OCI-LY3 (cell line): ENCODE results near the gene FBXL3.

Experiments
- H2AFZ ChIP-seq: fragments of 200-600, 300-600 bp; shearing (Covaris generic); 2 replicates; pipeline ENCODE4 v1.6.0; 2014; ENCODE audit warnings: antibody characterized with exemption, low read depth, low read length
- H3K27ac ChIP-seq: fragments of 200-600, 300-600 bp; sonication (generic); 2 replicates; pipeline ENCODE4 v1.5.1; 2014; ENCODE audit warnings: mild to moderate bottlenecking, low read length, moderate library complexity, mixed read lengths
- H3K27me3 ChIP-seq: fragments of 200-600, 300-600 bp; sonication (generic); 2 replicates; pipeline ENCODE4 v1.6.1; 2014; ENCODE audit warnings: low read depth, low read length, mixed read lengths
- H3K36me3 ChIP-seq: fragments of 200-600, 300-600 bp; sonication (generic); replicated peaks from 2 replicates; pipeline ENCODE3; 2014; ENCODE audit warnings: low read depth, low read length, mixed read lengths
- H3K4me1 ChIP-seq: fragments of 300-600, 200-600 bp; sonication (generic); 2 replicates; pipeline ENCODE4 v1.6.1; 2014; ENCODE audit warnings: low read length, mixed read lengths
- H3K4me2 ChIP-seq: fragments of 200-600, 300-600 bp; sonication (generic); 2 replicates; pipeline ENCODE4 v1.6.1; 2014; ENCODE audit warnings: low read length, mixed read lengths
- H3K4me3 ChIP-seq: fragments of 300-600, 200-600 bp; sonication (generic); 2 replicates; pipeline ENCODE4 v1.5.1; 2014; ENCODE audit warnings: antibody characterized with exemption, mild to moderate bottlenecking, low read length, moderate library complexity
- H3K79me2 ChIP-seq: fragments of 300-600, 200-600 bp; shearing (Covaris generic); 2 replicates; pipeline ENCODE4 v1.6.1; 2014; ENCODE audit warnings: mild to moderate bottlenecking, low read length, mixed read lengths
- H3K9ac ChIP-seq: fragments of 300-600, 200-600 bp; shearing (Covaris generic); 2 replicates; pipeline ENCODE4 v1.6.0; 2014; ENCODE audit warnings: mild to moderate bottlenecking, low read length, moderate library complexity
- H3K9me3 ChIP-seq: fragments of 200-600, 300-600 bp; shearing (Covaris generic); 2 replicates; pipeline ENCODE4 v1.6.1; 2014; ENCODE audit warnings: low read length, mixed read lengths; ENCODE audit not compliant: insufficient read depth
- H4K20me1 ChIP-seq: fragments of 200-600, 300-600 bp; sonication (generic); 2 replicates; pipeline ENCODE4 v1.6.1; 2016; ENCODE audit warnings: low read length, mixed read lengths; ENCODE audit not compliant: insufficient read depth
- CTCF ChIP-seq: fragments of 200-600, 300-600 bp; sonication (generic); IDR thresholded peaks from 2 replicates; pipeline ENCODE4 v1.5.1; 2014; ENCODE audit warnings: antibody characterized with exemption, low read length, low read depth
- EZH2phosphoT487 ChIP-seq: fragments of 200-600 bp; shearing (Covaris generic); IDR thresholded peaks from 2 replicates; pipeline ENCODE4 v1.6.1; 2018; ENCODE audit warnings: antibody characterized with exemption, mixed run types, low read depth

Gene FBXL3

GRCh38 chr13:77029436-77029835, 2.5 kb upstream of the FBXL3 start:
- Histone ChIP-seq H3K79me2 (peaks cover 20% of the 10 kb centered on the region), H3K36me3 (no peaks in the 10 kb centered on the region), H2AFZ (no peak overlapping the region), H3K9me3 (no peaks in the 10 kb centered on the region), H4K20me1 (peaks cover 19% of the 10 kb centered on the region), H3K27ac (no peak overlapping the region), H3K4me2 (no peak overlapping the region), H3K4me1 (peaks cover 13% of the 10 kb centered on the region), H3K9ac (no peak overlapping the region), H3K4me3 (no peak overlapping the region), H3K27me3 (no peaks in the 10 kb centered on the region)
- TF ChIP-seq EZH2phosphoT487 = no peak
- no peak for TF ChIP-seq CTCF

- peaks cover 32% of the 10 kb centered on the region for H3K79me2 ChIP-seq
- H2AFZ ChIP-seq = no peak overlapping the region
- H3K27ac ChIP-seq = no peak overlapping the region
- no peak overlapping the region for H3K9ac ChIP-seq
- H3K4me3 ChIP-seq = 0 out of 2 replicates have a peak overlapping the region, but pooled peaks have one; percentile 86
- H4K20me1 ChIP-seq = peaks cover 31% of the 10 kb centered on the region
- no peaks in the 10 kb centered on the region for H3K36me3 ChIP-seq
- H3K4me2 ChIP-seq = peak overlapping the region; percentile 75; the same call in 1 of the 2 replicates
- no peak for TF ChIP-seq CTCF
- TF ChIP-seq EZH2phosphoT487 = no peak
- no peaks in the 10 kb centered on the region for H3K27me3 ChIP-seq
- no peaks in the 10 kb centered on the region for H3K9me3 ChIP-seq
- peaks cover 13% of the 10 kb centered on the region for H3K4me1 ChIP-seq
These were observed 1.2 kb upstream of the FBXL3 start for GRCh38 chr13:77028202-77028601.

- TF ChIP-seq CTCF (no peak), EZH2phosphoT487 (no peak)
- Histone ChIP-seq H3K79me2 (peaks cover 51% of the 10 kb centered on the region), H3K36me3 (no peaks in the 10 kb centered on the region), H3K4me1 (peaks cover 13% of the 10 kb centered on the region), H3K27ac (peak overlapping the region; percentile 75), H3K9ac (peak overlapping the region; percentile 89), H3K27me3 (no peaks in the 10 kb centered on the region), H4K20me1 (peaks cover 44% of the 10 kb centered on the region), H2AFZ (peak overlapping the region; percentile 79), H3K9me3 (no peaks in the 10 kb centered on the region), H3K4me3 (peak overlapping the region; percentile 86), H3K4me2 (peak overlapping the region; percentile 90)
These were observed 601 bp downstream of the FBXL3 start for GRCh38 chr13:77026255-77026860.

- Histone ChIP-seq H3K9ac (no peak overlapping the region), H3K4me3 (no peak overlapping the region), H3K4me2 (no peak overlapping the region), H3K9me3 (no peaks in the 10 kb centered on the region), H4K20me1 (peaks cover 51% of the 10 kb centered on the region), H3K36me3 (peaks cover under 1% of the 10 kb centered on the region), H3K4me1 (peaks cover 6% of the 10 kb centered on the region), H3K27me3 (no peaks in the 10 kb centered on the region), H3K27ac (no peak overlapping the region), H2AFZ (no peak overlapping the region), H3K79me2 (peaks cover 73% of the 10 kb centered on the region)
- TF ChIP-seq EZH2phosphoT487 (no peak), CTCF (no peak)
These were observed 4.6 kb downstream of the FBXL3 start for GRCh38 chr13:77022341-77022740.
